ENCODE results near the gene CSRP2.

GRCh38 chr12:76898442-76898841 is 19.6 kb upstream of the CSRP2 start:
- no peak for TF ChIP-seq EZH2phosphoT487 (IDR thresholded peaks at IDR 0.05; ENCODE audit: low read depth)
- no peak for TF ChIP-seq CTCF (IDR thresholded peaks at IDR 0.05; ENCODE audit: low read depth, low read length)
